Smooth muscle cell (in vitro differentiated cells): ENCODE data around the gene CUL5. TPM values are rescaled to one million over a fixed set of nuclear protein-coding genes. Genes with fewer than 3 reads are reported as not detected.

Source experiments
- DNase-seq: peaks from one replicate; lab custom pipeline; 2025; ENCODE audit not compliant: unreplicated experiment; lab: John Stamatoyannopoulos, UW
- H2AFZ ChIP-seq: fragments of 200-600 bp; sonication (generic); 2 replicates; pipeline ENCODE4 v1.6.0; 2016; ENCODE audit warnings: antibody characterized with exemption, low read depth, mild to moderate bottlenecking
- H3F3A ChIP-seq: fragments of 200-600 bp; sonication (generic); 2 replicates; pipeline ENCODE4 v1.6.0; 2017; ENCODE audit warnings: antibody characterized with exemption, low read depth
- H3K27ac ChIP-seq: fragments of 200-600 bp; sonication (generic); 2 replicates; pipeline ENCODE4 v1.5.1; 2016; ENCODE audit warnings: low read depth, mild to moderate bottlenecking
- H3K27me3 ChIP-seq: fragments of 200-600 bp; sonication (generic); 2 replicates; pipeline ENCODE4 v1.6.1; 2016; ENCODE audit warnings: low read depth, mild to moderate bottlenecking
- H3K36me3 ChIP-seq: fragments of 200-600 bp; sonication (generic); 2 replicates; pipeline ENCODE4 v1.5.1; 2016; ENCODE audit warnings: low read depth
- H3K4me1 ChIP-seq: fragments of 200-600 bp; sonication (generic); 2 replicates; pipeline ENCODE4 v1.5.1; 2016; ENCODE audit warnings: low read depth
- H3K4me2 ChIP-seq: fragments of 200-600 bp; sonication (generic); 2 replicates; pipeline ENCODE4 v1.6.0; 2016; ENCODE audit warnings: mild to moderate bottlenecking
- H3K4me3 ChIP-seq: fragments of 200-600 bp; sonication (generic); 2 replicates; pipeline ENCODE4 v1.5.1; 2016; ENCODE audit warnings: mild to moderate bottlenecking
- H3K79me2 ChIP-seq: fragments of 200-600 bp; sonication (generic); 2 replicates; pipeline ENCODE4 v1.6.0; 2016; ENCODE audit warnings: low read depth, mild to moderate bottlenecking
- H3K9ac ChIP-seq: fragments of 200-600 bp; sonication (generic); 2 replicates; pipeline ENCODE4 v1.6.0; 2016; ENCODE audit warnings: low read depth
- H3K9me3 ChIP-seq: fragments of 200-600 bp; sonication (generic); replicated peaks from 2 replicates; pipeline ENCODE4 v1.5.1; 2016; ENCODE audit warnings: low read depth
- H4K20me1 ChIP-seq: fragments of 200-600 bp; sonication (generic); 2 replicates; pipeline ENCODE4 v1.6.0; 2016; ENCODE audit warnings: low read depth
- WGBS: methylation state at CpG from one replicate; pipeline ENCODE4 v1.1.7; 2016; ENCODE audit warnings: low lambda C conversion rate; 5-methylcytosine and 5-hydroxymethylcytosine counted together
- polyA plus RNA-seq: library from polyadenylated mRNA; unstranded; fragments of >200 nt; fragmentation: Nextera tagmentation; extraction: Ambion mirVana; gene quantifications from 2 replicates; pipeline ENCODE4 v1.2.1, GENCODE V29; 2016
- total RNA-seq: library from RNA; depleted of rRNA; stranded (reverse); fragments of >200 nt; gene quantifications from 2 replicates; pipeline ENCODE4 v1.2.3, GENCODE V29; 2014
- TF ChIP-seq, protein P1 (sequence below): fragments of 200-600 bp; sonication (generic); IDR thresholded peaks from 2 replicates; pipeline ENCODE4 v1.5.1; 2017; ENCODE audit warnings: borderline replicate concordance, mild to moderate bottlenecking, antibody characterized with exemption; ENCODE audit not compliant: insufficient read depth, poor library complexity, severe bottlenecking

Gene CUL5
- total and polyA plus RNA-seq, 2 experiments from 2014 or later: 20.8 to 45.0 TPM

DNA sequence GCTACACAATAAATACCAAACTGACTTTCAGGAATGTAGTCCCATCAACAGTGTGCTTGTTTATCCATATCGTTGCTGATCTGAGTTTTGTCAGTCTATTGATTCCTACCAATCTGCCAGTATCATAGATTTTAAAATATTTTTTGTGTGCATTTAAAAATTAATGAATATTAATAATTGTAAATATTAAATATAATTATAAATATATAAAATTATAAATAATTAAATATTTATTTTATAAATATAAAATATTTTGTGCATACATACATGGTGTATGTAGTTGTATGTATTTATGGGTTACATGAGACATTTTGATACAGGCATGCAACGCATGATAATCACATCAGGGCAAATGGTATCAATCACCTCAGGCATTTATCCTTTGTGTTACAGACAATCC, 53.6 kb downstream of the CUL5 start:
- peaks cover 12% of the 10 kb centered on the region for H3K79me2 ChIP-seq
- peaks cover 10% of the 10 kb centered on the region for H3K36me3 ChIP-seq
- no peaks in the 10 kb centered on the region for H3K27me3 ChIP-seq
- H2AFZ ChIP-seq: no peak overlapping the region
- no peaks in the 10 kb centered on the region for H3K4me1 ChIP-seq
- peaks cover 3% of the 10 kb centered on the region for H4K20me1 ChIP-seq
- H3K4me3 ChIP-seq: no peak overlapping the region
- H3F3A ChIP-seq: peaks cover 3% of the 10 kb centered on the region
- H3K9ac ChIP-seq: no peak overlapping the region
- DNase-seq: no peak
- H3K9me3 ChIP-seq: no peaks in the 10 kb centered on the region
- TF ChIP-seq, protein P1, sequence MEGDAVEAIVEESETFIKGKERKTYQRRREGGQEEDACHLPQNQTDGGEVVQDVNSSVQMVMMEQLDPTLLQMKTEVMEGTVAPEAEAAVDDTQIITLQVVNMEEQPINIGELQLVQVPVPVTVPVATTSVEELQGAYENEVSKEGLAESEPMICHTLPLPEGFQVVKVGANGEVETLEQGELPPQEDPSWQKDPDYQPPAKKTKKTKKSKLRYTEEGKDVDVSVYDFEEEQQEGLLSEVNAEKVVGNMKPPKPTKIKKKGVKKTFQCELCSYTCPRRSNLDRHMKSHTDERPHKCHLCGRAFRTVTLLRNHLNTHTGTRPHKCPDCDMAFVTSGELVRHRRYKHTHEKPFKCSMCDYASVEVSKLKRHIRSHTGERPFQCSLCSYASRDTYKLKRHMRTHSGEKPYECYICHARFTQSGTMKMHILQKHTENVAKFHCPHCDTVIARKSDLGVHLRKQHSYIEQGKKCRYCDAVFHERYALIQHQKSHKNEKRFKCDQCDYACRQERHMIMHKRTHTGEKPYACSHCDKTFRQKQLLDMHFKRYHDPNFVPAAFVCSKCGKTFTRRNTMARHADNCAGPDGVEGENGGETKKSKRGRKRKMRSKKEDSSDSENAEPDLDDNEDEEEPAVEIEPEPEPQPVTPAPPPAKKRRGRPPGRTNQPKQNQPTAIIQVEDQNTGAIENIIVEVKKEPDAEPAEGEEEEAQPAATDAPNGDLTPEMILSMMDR: no peak
- H3K27ac ChIP-seq: no peak overlapping the region
- WGBS: 95% methylated on average over 2 of the region's 2 CpGs
- H3K4me2 ChIP-seq: no peak overlapping the region

DNA sequence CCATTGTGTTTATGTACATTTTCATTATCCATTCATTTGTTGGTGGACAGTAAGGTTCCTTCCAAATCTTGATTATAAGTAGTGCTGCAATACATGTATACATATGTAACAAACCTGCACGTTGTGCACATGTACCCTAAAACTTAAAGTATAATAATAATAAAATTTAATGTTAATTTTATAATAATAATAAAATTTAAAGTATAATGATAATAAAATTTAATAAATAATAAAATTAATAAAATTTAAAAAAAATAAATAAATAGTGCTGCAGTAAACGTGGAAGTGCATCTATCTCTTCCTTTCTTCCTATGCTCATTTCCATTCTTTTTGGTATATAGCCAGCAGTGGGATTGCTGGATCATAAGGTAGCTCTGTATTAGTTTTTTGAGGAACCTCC, 54.7 kb downstream of the CUL5 start:
- Histone ChIP-seq H3K79me2 (peaks cover 12% of the 10 kb centered on the region), H3K27ac (no peak overlapping the region), H3K4me3 (no peak overlapping the region), H2AFZ (no peak overlapping the region), H3K4me2 (no peak overlapping the region), H3K27me3 (no peaks in the 10 kb centered on the region), H3K36me3 (peaks cover 10% of the 10 kb centered on the region), H4K20me1 (peaks cover 3% of the 10 kb centered on the region), H3F3A (peaks cover 3% of the 10 kb centered on the region), H3K9me3 (no peaks in the 10 kb centered on the region), H3K4me1 (no peaks in the 10 kb centered on the region), H3K9ac (no peak overlapping the region)
- TF ChIP-seq, protein P1: no peak
- no peak for DNase-seq
- WGBS: 97% methylated on average over 2 of the region's 2 CpGs

DNA sequence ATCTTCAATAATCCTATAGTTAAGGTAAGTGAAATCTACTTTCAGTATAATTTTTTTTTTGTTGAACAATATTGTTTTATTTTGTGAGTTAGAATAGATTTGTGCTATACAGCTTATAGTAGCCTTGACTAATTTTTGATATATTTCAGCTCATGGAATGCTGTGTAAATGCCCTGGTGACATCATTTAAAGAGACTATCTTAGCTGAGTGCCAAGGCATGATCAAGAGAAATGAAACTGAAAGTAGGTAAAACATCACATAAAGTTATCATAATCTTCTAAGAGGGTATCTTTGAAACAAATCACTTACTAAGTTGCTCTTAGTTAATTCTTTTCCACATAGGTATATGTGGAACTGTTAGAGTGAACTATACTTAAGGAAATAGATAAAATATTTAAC, 61.2 kb downstream of the CUL5 start:
- Histone ChIP-seq H3K4me3 (no peak overlapping the region), H4K20me1 (no peaks in the 10 kb centered on the region), H3K79me2 (peaks cover 6% of the 10 kb centered on the region), H3F3A (no peaks in the 10 kb centered on the region), H3K27ac (no peak overlapping the region), H2AFZ (no peak overlapping the region), H3K4me2 (no peak overlapping the region), H3K36me3 (peaks cover 15% of the 10 kb centered on the region), H3K9ac (no peak overlapping the region), H3K27me3 (no peaks in the 10 kb centered on the region), H3K9me3 (no peaks in the 10 kb centered on the region), H3K4me1 (no peaks in the 10 kb centered on the region)
- DNase-seq: no peak
- TF ChIP-seq, protein P1: no peak

DNA sequence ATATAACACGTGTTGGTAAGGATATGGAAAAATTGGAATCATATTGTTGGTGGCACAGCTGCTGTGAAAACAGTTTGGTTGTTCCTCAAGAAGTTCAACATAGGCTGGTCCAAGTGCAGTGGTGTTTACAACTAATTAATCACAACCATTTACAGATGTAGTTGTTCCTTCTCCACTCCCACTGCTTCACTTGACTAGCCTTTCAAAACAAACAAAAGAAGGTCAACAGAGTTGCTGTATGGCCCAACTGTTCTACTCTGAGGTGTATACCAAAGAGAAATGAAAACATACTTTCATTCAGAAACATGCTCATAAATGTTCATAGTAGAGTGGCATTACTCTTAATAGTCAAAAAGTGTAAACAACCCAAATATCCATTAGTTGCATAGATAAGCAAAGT, 76.1 kb downstream of the CUL5 start:
- H2AFZ ChIP-seq: no peak overlapping the region
- H3K27me3 ChIP-seq: no peaks in the 10 kb centered on the region
- H3K4me1 ChIP-seq: no peaks in the 10 kb centered on the region
- no peak overlapping the region for H3K4me2 ChIP-seq
- H3K4me3 ChIP-seq: no peak overlapping the region
- peaks cover 4% of the 10 kb centered on the region for H4K20me1 ChIP-seq
- no peaks in the 10 kb centered on the region for H3F3A ChIP-seq
- H3K79me2 ChIP-seq: peaks cover 6% of the 10 kb centered on the region
- no peak overlapping the region for H3K27ac ChIP-seq
- WGBS: 100% methylated on average over 1 of the region's 1 CpG
- H3K36me3 ChIP-seq: peaks cover 15% of the 10 kb centered on the region
- TF ChIP-seq, protein P1: no peak
- H3K9ac ChIP-seq: no peak overlapping the region
- H3K9me3 ChIP-seq: no peaks in the 10 kb centered on the region
- DNase-seq: no peak
